ENCODE results near the gene TCF12.
A peak's percentile ranks its signal among the peaks of the same experiment; 100 is the strongest.
"Not testable (repeated sequence)": the region's sequence is repeated elsewhere in the genome, so short reads cannot be mapped to it uniquely, and the experiment has no call there.

The TCF12 gene

GRCh38 chr15:56929399-56929798 is 11.0 kb downstream of the TCF12 start:
- Mint-ChIP-seq H3K4me3 (no peak overlapping the region), H3K36me3 (peaks cover 18% of the 10 kb centered on the region), H3K4me1 (ENCODE audit: low read depth) (peaks cover 82% of the 10 kb centered on the region), H3K27ac (peak overlapping the region; percentile 89), H3K9me3 (ENCODE audit: low read depth) (no peaks in the 10 kb centered on the region), H3K27me3 (no peaks in the 10 kb centered on the region)

- H3K4me1 Mint-ChIP-seq (ENCODE audit: low read depth): peaks cover 84% of the 10 kb centered on the region
- H3K36me3 Mint-ChIP-seq: peaks cover 22% of the 10 kb centered on the region
- H3K27me3 Mint-ChIP-seq: no peaks in the 10 kb centered on the region
- peak overlapping the region; percentile 14 for H3K4me3 Mint-ChIP-seq
- peak overlapping the region; percentile 56 for H3K27ac Mint-ChIP-seq
- no peaks in the 10 kb centered on the region for H3K9me3 Mint-ChIP-seq (ENCODE audit: low read depth)
Observed at GRCh38 chr15:56929933-56930332, 11.5 kb downstream of the TCF12 start.

GRCh38 chr15:56930669-56931313 is 12.3 kb downstream of the TCF12 start:
- Mint-ChIP-seq H3K9me3 (ENCODE audit: low read depth) (no peaks in the 10 kb centered on the region), H3K27ac (peak overlapping the region; percentile 1), H3K4me3 (peak overlapping the region; percentile 43), H3K27me3 (no peaks in the 10 kb centered on the region), H3K4me1 (ENCODE audit: low read depth) (peaks cover 77% of the 10 kb centered on the region), H3K36me3 (peaks cover 22% of the 10 kb centered on the region)

DNA sequence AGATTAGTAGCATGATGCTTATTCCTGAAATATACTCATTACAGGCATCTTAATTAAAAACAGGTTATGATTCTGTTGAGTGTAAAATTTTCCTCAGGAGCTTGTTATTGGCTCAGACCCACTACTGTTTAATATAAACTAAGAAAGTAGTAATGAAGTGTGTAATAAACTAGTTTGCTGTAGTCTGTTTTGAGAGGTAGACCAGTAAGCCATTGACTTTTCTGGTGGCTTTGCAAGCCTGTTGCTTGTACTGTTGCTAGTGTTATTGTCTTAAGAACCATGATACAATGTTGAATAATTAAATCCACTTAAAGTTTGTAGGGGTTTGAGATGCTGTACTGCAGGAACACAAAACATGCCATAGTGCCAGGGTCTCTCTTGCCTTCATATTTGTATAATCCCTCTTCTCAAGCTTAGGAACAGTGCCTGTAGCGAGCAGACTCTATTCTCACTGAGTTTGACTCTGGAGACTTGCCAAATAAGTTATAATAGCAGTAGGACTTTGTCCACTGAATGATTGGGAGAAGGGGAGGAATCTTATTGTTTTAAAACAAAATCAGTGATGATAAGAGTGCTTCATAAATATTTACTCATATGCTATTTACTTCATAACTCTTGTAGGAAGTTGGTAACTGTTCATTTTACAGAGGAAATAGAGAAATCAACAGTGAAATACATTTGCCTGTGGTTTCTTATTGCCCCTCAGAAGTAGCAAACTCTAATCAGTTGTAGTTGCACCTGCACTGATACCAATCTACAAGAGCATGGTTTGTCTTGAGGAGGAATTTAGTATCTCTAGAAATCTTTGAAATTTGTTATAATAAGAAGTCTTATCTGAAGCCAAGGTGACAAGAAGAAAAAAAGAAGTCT is 13.4 kb downstream of the TCF12 start:
- Mint-ChIP-seq H3K27ac (peak overlapping the region; percentile 61), H3K9me3 (ENCODE audit: low read depth) (peaks cover 5% of the 10 kb centered on the region), H3K4me1 (ENCODE audit: low read depth) (peaks cover 76% of the 10 kb centered on the region), H3K4me3 (peak overlapping the region; percentile 53), H3K27me3 (no peaks in the 10 kb centered on the region), H3K36me3 (peaks cover 29% of the 10 kb centered on the region)

DNA sequence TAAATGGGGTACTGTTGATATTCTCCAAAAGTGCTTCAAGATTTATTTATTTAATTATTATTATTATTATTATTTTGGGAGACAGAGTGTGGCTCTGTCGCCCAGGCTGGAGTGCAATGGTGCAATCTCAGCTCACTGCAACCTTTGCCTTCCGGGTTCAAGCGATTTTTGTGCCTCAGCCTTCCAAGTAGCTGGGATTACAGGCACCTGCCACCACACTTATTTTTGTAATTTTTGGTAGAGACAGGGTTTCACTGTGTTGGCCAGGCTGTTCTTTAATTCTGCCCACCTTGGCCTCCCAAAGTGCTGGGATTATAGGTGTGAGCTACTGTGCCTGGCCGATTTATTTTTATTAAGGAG is 14.0 kb downstream of the TCF12 start:
- Mint-ChIP-seq H3K4me1 (ENCODE audit: low read depth) (peaks cover 78% of the 10 kb centered on the region), H3K36me3 (peaks cover 30% of the 10 kb centered on the region)
- not testable (repeated sequence) for H3K9me3 Mint-ChIP-seq (ENCODE audit: low read depth); H3K27ac Mint-ChIP-seq; H3K27me3 Mint-ChIP-seq; H3K4me3 Mint-ChIP-seq

DNA sequence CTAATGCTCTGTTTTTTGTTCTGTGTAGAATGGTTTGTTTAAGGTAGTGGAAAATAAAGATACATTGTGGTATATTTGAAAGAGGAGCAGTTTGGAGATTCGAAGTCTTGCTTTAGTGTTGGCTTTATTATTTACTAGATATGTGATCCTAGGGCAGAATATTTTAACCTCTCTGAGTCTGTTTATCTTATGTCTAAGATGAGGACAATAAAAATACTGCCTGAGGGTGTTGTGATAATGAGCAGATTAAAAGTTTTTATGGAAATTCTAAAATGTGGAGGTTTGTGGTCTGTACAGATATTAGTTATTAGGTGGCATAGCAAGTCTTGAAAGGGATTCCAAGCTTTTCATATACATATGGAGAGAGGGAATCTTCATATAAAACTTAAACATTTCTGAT is 15.0 kb downstream of the TCF12 start:
- Mint-ChIP-seq H3K9me3 (ENCODE audit: low read depth) (peaks cover 5% of the 10 kb centered on the region), H3K27ac (no peak overlapping the region), H3K4me1 (ENCODE audit: low read depth) (peaks cover 77% of the 10 kb centered on the region), H3K4me3 (no peak overlapping the region), H3K27me3 (no peaks in the 10 kb centered on the region), H3K36me3 (peaks cover 30% of the 10 kb centered on the region)

- Mint-ChIP-seq H3K4me1 (ENCODE audit: low read depth) (peaks cover 77% of the 10 kb centered on the region), H3K9me3 (ENCODE audit: low read depth) (peaks cover 5% of the 10 kb centered on the region), H3K27ac (no peak overlapping the region), H3K27me3 (no peaks in the 10 kb centered on the region), H3K36me3 (peaks cover 31% of the 10 kb centered on the region), H3K4me3 (no peak overlapping the region)
Observed at GRCh38 chr15:56933811-56934210, 15.4 kb downstream of the TCF12 start.

DNA sequence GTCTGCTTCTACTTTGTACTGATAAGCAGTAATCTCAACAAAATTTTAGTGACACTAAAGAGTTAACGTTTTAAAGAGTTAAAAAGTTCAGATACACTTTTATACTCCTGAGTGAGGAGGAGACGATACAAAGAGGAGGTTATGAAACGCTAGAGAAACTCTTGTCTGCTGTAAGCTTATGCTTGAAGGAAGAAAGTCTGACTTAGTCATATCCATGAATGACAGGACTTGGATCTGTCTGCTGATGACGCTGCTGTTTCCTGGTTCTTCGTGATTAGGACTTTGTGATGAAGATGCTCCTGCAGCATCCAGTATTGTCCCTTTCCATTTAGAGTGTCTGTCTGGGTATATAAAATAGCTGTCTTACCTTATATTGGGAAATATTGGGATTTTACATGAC is 15.8 kb downstream of the TCF12 start:
- peaks cover 34% of the 10 kb centered on the region for H3K36me3 Mint-ChIP-seq
- H3K4me3 Mint-ChIP-seq: no peak overlapping the region
- H3K4me1 Mint-ChIP-seq (ENCODE audit: low read depth): peaks cover 76% of the 10 kb centered on the region
- no peak overlapping the region for H3K27ac Mint-ChIP-seq
- peaks cover 5% of the 10 kb centered on the region for H3K9me3 Mint-ChIP-seq (ENCODE audit: low read depth)
- no peaks in the 10 kb centered on the region for H3K27me3 Mint-ChIP-seq

GRCh38 chr15:56936929-56937328 is 18.5 kb downstream of the TCF12 start:
- Mint-ChIP-seq H3K27ac (no peak overlapping the region), H3K27me3 (no peaks in the 10 kb centered on the region), H3K9me3 (ENCODE audit: low read depth) (peaks cover 5% of the 10 kb centered on the region), H3K4me3 (no peak overlapping the region), H3K36me3 (peaks cover 35% of the 10 kb centered on the region), H3K4me1 (ENCODE audit: low read depth) (peaks cover 64% of the 10 kb centered on the region)

GRCh38 chr15:56939257-56939656 is 20.8 kb downstream of the TCF12 start:
- H3K9me3 Mint-ChIP-seq (ENCODE audit: low read depth): peaks cover 5% of the 10 kb centered on the region
- H3K36me3 Mint-ChIP-seq: peaks cover 28% of the 10 kb centered on the region
- no peak overlapping the region for H3K27ac Mint-ChIP-seq
- no peak overlapping the region for H3K4me3 Mint-ChIP-seq
- H3K27me3 Mint-ChIP-seq: no peaks in the 10 kb centered on the region
- peaks cover 64% of the 10 kb centered on the region for H3K4me1 Mint-ChIP-seq (ENCODE audit: low read depth)

DNA sequence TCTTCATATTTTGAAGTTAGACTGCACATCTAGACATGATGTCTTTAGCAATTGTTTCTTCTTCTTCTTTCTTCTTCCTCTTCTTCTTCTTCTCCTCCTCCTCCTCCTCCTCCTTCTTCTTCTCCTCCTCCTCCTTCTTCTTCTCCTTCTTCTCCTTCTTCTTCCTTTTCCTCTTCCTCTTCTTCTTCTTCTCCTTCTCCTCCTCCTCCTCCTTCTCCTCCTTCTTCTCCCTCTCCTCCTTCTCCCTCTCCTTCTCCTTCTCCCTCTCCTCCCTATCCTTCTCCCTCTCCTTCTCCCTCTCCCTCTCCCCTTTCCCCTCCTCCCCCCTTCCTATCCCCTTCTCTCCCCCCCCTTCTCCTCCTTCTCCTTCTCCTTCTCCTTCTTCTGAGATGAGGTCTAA is 21.9 kb downstream of the TCF12 start:
- H3K9me3 Mint-ChIP-seq (ENCODE audit: low read depth): peaks cover 16% of the 10 kb centered on the region
- no peaks in the 10 kb centered on the region for H3K27me3 Mint-ChIP-seq
- H3K4me1 Mint-ChIP-seq (ENCODE audit: low read depth): peaks cover 58% of the 10 kb centered on the region
- peaks cover 28% of the 10 kb centered on the region for H3K36me3 Mint-ChIP-seq
- H3K27ac Mint-ChIP-seq: no peak overlapping the region
- no peak overlapping the region for H3K4me3 Mint-ChIP-seq

GRCh38 chr15:56942118-56942517 is 23.7 kb downstream of the TCF12 start:
- peaks cover 24% of the 10 kb centered on the region for H3K36me3 Mint-ChIP-seq

GRCh38 chr15:56943403-56943802 is 25.0 kb downstream of the TCF12 start:
- H3K36me3 Mint-ChIP-seq: peaks cover 28% of the 10 kb centered on the region
- no peak overlapping the region for H3K4me3 Mint-ChIP-seq
- H3K4me1 Mint-ChIP-seq (ENCODE audit: low read depth): peaks cover 49% of the 10 kb centered on the region
- H3K9me3 Mint-ChIP-seq (ENCODE audit: low read depth): peaks cover 10% of the 10 kb centered on the region
- no peak overlapping the region for H3K27ac Mint-ChIP-seq
- no peaks in the 10 kb centered on the region for H3K27me3 Mint-ChIP-seq

More at GRCh38 chr15:56942118-56942517, 23.7 kb downstream of the TCF12 start:
- H3K4me1 Mint-ChIP-seq (ENCODE audit: low read depth): peaks cover 48% of the 10 kb centered on the region
- no peak overlapping the region for H3K4me3 Mint-ChIP-seq
- H3K9me3 Mint-ChIP-seq (ENCODE audit: low read depth): peaks cover 10% of the 10 kb centered on the region
- no peak overlapping the region for H3K27ac Mint-ChIP-seq
- no peaks in the 10 kb centered on the region for H3K27me3 Mint-ChIP-seq

- Mint-ChIP-seq H3K4me3 (no peak overlapping the region), H3K9me3 (ENCODE audit: low read depth) (peaks cover 10% of the 10 kb centered on the region), H3K4me1 (ENCODE audit: low read depth) (peaks cover 44% of the 10 kb centered on the region), H3K27me3 (no peaks in the 10 kb centered on the region), H3K36me3 (peaks cover 24% of the 10 kb centered on the region), H3K27ac (no peak overlapping the region)
Observed at GRCh38 chr15:56944485-56944884, 26.0 kb downstream of the TCF12 start.

DNA sequence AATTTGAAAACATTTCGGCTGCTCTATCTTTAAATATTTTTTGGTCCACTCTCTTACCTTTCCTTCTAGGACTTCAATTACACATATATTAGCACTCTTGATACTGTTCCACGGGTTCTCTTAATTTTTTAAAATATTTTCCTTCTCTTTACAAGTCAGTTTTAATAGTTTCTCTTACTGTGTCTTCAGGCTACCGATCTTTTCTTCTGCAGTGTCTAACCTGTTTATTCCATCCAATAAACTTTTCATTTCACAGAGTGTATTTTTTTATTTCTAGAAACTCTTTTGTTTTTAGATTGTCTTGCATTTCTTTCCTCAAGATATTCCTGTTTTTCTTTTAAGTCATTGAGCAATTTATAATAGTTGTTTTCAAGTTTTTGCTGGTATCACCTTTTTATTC is 27.7 kb downstream of the TCF12 start:
- H3K27me3 Mint-ChIP-seq: no peaks in the 10 kb centered on the region
- peaks cover 37% of the 10 kb centered on the region for H3K4me1 Mint-ChIP-seq (ENCODE audit: low read depth)
- no peak overlapping the region for H3K27ac Mint-ChIP-seq
- peaks cover 10% of the 10 kb centered on the region for H3K9me3 Mint-ChIP-seq (ENCODE audit: low read depth)
- H3K4me3 Mint-ChIP-seq: no peak overlapping the region
- H3K36me3 Mint-ChIP-seq: peaks cover 22% of the 10 kb centered on the region

Data from activated naive CD8-positive, alpha-beta T cell (primary cell).